ENCODE data around the gene BMX. TPM values are rescaled to one million over a fixed set of nuclear protein-coding genes. Genes with fewer than 3 reads are reported as not detected.

BMX gene
- polyA plus RNA-seq, 3 donors from 2014 or later = not detected

DNA sequence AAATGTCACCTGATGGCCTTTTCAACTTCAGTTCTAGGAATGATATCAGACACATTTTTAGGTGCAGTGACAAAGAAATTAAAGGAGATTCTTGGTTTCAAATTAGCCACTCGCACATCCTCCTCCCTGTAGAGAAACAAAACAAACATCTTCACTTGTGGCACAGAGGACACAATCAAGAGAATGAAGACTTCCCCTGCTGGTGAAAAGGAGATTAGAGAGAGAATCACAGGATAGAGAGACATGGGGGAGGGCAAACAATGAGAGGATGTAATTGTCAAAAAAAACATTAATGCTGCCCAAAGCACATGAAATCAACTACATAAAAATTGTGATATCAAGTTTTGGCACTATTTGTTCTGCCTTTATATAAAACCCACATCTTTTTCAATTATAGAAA, 65.6 kb downstream of the BMX start:
- Mint-ChIP-seq H3K27me3 (ENCODE audit: low read depth in 3 of 3) (peaks cover 0 to 3% (median 2%) of the 10 kb centered on the region in 3 donors), H3K4me3 (no peak overlapping the region), H3K4me1 (no peaks in the 10 kb centered on the region), H3K27ac (no peak overlapping the region), H3K36me3 (no peaks in the 10 kb centered on the region), H3K9me3 (peaks cover 0 to 4% (median 0%) of the 10 kb centered on the region in 6 donors)
- DNase-seq = no peak

DNA sequence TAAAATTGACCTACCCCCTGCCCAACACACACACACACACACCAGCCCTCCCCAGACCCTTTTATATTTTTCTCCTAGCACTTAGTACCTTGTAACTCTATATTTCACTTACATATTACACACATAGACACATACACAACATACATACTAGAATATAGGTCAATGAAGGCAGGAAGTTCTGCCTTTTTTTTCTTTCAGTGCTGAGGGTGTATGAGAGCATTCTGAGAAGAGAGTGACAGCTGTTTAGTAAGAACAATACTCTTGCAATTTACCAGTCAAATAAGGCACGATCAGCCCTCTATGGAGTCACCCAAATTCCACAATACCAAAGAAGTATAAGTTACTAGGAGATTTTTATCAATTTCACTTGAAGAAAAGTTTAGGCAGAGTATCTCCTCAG, 66.7 kb downstream of the BMX start:
- H3K27me3 Mint-ChIP-seq (ENCODE audit: low read depth in 3 of 3) = peaks cover 0 to 3% (median 2%) of the 10 kb centered on the region in 3 donors
- peak overlapping the region in 1 of 5 donors; percentile 51 for H3K4me3 Mint-ChIP-seq
- no peak for DNase-seq
- no peaks in the 10 kb centered on the region for H3K36me3 Mint-ChIP-seq
- peak overlapping the region in 2 of 6 donors; percentile 13 to 53 for H3K27ac Mint-ChIP-seq
- peaks cover 0 to 1% (median 0%) of the 10 kb centered on the region in 6 donors for H3K9me3 Mint-ChIP-seq
- H3K4me1 Mint-ChIP-seq = no peaks in the 10 kb centered on the region

DNA sequence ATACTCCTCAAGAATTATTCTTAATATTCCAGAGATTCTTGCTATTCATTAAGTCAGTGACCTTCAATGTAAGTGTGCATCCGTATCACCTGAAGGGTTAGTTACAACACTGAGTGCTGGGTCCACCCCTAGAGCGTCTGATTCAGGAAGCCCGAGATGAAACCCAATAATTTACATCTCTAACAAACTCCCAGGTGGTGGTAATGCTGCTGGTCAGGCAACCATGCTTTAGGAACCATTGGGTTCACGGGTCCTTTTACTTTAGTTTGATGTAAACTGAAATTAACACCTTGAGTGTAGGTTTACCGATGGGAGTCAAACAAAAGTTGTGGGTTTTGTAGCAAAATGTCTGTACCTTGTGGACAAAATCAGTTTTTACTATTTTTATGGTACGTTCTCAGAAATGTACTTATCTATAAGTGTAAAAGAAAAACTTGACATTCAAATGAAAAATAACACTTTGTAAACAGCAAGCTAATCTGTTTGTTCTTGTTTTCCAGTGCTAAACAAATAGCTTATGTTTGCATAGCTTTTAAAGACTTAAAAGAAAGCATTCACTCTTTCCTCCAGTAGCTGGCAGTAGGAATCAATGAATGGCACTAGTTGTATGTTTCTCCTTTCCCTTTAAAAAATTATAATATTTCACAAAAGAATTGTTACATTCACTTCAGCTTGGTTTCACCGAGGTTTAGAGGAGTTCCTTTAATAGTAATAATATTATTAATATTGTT, 67.4 kb downstream of the BMX start:
- H3K9me3 Mint-ChIP-seq = peaks cover 0 to 1% (median 0%) of the 10 kb centered on the region in 6 donors
- no peak overlapping the region for H3K4me3 Mint-ChIP-seq
- no peak overlapping the region for H3K27ac Mint-ChIP-seq
- no peaks in the 10 kb centered on the region for H3K4me1 Mint-ChIP-seq
- no peaks in the 10 kb centered on the region for H3K36me3 Mint-ChIP-seq
- DNase-seq = no peak
- H3K27me3 Mint-ChIP-seq (ENCODE audit: low read depth in 3 of 3) = peaks cover 1 to 5% (median 2%) of the 10 kb centered on the region in 3 donors

DNA sequence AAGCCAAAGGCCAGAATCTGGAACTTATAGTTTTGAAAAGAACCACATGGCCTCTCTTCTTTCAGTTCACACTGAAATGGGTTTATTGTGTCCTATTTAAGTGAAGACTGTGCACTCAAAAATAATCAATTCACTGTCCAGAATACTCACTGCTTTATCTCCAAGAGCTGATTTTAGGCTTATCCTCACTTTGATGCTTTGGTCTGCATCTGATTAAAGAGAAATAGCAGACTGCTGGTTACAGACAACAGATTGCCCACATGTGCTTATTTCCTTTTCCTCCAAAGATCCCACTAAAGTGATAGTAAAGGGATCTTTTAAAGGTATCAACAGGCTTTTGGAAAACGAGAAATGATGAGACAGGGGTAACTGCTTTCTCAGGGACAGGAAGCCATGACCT, 69.5 kb downstream of the BMX start:
- no peaks in the 10 kb centered on the region for H3K36me3 Mint-ChIP-seq
- no peak for DNase-seq
- H3K4me3 Mint-ChIP-seq = no peak overlapping the region
- H3K27me3 Mint-ChIP-seq (ENCODE audit: low read depth in 3 of 3) = peaks cover 1 to 8% (median 2%) of the 10 kb centered on the region in 3 donors
- H3K27ac Mint-ChIP-seq = no peak overlapping the region
- H3K4me1 Mint-ChIP-seq = no peaks in the 10 kb centered on the region
- peaks cover 0 to 1% (median 0%) of the 10 kb centered on the region in 6 donors for H3K9me3 Mint-ChIP-seq

DNA sequence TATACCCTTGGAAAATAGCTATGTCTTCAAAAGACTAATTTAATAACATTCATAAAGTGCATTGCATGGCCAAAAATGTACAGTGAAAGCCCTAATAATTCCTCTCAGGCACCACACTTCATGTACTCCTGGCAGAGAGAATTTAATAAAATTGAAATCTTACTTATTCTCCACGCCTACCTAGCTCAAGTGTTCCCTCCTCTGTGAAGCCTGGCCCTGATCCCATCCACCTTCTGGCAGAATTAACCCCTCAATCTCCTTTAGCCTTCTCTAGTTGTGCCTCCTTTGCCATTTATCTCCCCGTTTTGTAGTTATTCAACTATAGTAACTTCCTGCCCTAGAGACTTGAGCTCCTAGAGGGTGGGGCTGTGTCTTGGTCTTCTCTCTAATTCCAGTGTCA, 73.4 kb downstream of the BMX start:
- peaks cover 0 to 7% (median 4%) of the 10 kb centered on the region in 3 donors for H3K27me3 Mint-ChIP-seq (ENCODE audit: low read depth in 3 of 3)
- DNase-seq = no peak
- no peaks in the 10 kb centered on the region for H3K36me3 Mint-ChIP-seq
- no peaks in the 10 kb centered on the region for H3K9me3 Mint-ChIP-seq
- no peak overlapping the region for H3K27ac Mint-ChIP-seq
- H3K4me1 Mint-ChIP-seq = no peaks in the 10 kb centered on the region
- H3K4me3 Mint-ChIP-seq = no peak overlapping the region

DNA sequence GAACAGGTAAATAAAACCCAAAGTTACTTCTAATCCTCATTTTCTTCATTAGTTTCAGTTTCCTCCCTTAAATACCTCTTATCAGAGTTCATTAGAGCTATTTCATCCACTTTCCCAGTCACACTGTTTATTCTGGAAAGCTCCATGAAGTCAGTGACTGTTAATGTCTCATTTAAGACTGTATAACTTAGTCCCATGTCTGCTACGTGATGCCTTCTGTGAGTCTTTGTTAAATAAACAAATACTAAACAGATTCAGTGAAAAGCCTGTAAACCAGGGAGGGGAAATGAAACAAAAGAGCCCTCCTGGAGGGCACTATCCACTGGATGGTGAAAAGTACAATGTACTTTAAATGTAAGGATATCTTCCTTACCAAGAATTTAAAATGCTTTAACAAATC, 75.4 kb downstream of the BMX start:
- no peak overlapping the region for H3K27ac Mint-ChIP-seq
- peaks cover 0 to 2% (median 0%) of the 10 kb centered on the region in 6 donors for H3K9me3 Mint-ChIP-seq

DNA sequence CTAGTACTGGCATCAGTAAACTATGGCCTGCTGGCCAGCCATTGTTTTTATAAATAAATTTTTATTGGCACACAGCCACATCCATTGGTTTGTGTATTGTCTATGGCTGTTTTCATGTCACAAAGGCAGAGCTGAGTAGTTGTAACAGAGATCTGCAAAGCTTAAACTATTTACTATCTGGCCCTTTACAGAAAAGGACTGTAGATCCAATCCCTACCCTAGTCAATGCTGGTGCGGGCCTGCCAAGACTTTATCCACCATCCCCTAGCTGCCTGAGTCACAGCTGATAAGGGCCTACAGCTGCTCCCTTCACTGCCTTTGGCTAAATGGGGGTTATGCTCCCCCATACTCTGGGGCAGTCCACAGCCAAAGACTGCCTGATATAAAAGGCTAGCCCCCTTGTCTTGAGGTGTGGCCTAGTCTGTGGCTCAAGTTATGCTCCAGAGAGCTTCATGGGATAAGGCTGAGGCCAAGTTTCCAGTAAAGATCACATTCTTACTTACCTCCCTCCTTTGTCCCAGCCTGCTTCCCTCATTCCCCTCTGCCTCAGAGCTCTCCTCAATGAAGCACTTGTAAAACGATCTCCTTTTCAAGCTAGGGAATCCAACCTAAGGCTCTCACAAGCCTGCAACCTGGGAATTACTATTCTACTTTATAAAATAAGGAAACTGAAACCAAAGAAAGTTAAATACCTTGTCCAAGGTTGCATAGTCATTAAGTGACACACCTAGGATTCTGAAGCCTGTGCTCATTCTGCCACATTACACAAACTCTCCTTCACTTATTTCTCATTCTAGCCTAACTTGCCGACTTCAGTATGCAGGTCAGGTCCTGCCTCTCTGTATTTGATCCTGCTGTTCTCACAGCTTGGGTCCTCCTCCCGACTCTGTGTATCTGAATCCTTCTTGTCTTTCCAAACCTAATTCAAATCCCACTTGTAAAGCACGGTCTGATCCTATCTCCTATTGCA, 79.5 kb downstream of the BMX start:
- no peak for DNase-seq
- Mint-ChIP-seq H3K9me3 (peaks cover 0 to 2% (median 0%) of the 10 kb centered on the region in 6 donors), H3K4me1 (no peaks in the 10 kb centered on the region), H3K36me3 (no peaks in the 10 kb centered on the region), H3K27me3 (ENCODE audit: low read depth in 3 of 3) (peaks cover 4 to 8% (median 6%) of the 10 kb centered on the region in 3 donors), H3K27ac (no peak overlapping the region), H3K4me3 (no peak overlapping the region)

More for the DNA sequence above, 75.4 kb downstream of the BMX start:
- Mint-ChIP-seq H3K4me3 (no peak overlapping the region), H3K36me3 (no peaks in the 10 kb centered on the region), H3K27me3 (ENCODE audit: low read depth in 3 of 3) (peaks cover 4 to 7% (median 4%) of the 10 kb centered on the region in 3 donors), H3K4me1 (no peaks in the 10 kb centered on the region)
- no peak for DNase-seq

DNA sequence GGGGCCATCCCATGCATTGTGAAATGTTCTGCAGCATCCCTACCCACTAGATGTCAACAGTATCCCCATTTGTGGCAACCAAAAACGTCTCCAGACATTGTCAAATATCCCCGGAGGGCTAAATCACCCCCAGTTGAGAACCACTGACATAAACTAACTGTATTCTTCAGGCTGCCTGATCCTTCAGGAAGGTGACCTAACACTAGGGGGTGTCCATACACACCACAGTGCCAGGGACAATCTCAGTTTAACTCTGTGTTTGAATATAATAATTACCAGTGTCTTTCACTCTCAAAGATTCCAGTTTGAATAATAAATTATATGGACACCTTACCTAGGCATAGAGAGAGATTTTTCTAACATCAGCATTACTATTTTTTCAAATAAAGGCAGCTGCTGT, 93.8 kb downstream of the BMX start:
- Mint-ChIP-seq H3K9me3 (peaks cover 0 to 2% (median 0%) of the 10 kb centered on the region in 6 donors), H3K27ac (no peak overlapping the region), H3K27me3 (ENCODE audit: low read depth in 3 of 3) (peaks cover 2 to 26% (median 6%) of the 10 kb centered on the region in 3 donors), H3K4me3 (no peak overlapping the region), H3K36me3 (no peaks in the 10 kb centered on the region), H3K4me1 (no peaks in the 10 kb centered on the region)
- DNase-seq = no peak

DNA sequence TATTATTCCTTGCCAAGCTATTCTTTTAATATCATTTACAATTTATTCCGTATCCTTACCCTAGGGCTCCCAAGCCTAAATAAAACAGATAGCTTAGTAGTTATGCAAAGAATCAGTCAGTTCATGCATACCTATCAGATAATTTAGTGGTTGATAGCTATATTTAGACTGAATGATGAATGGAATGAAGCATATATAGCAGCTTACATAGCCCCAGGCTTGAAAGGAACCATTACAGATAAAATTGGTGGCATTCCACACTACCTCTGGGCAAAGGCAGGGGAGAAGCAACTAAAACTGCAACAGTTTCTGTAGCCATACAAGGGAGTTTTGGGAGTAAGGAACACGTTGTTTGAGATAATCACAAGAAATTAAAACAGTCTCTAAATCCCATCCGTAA, 97.4 kb downstream of the BMX start:
- H3K4me1 Mint-ChIP-seq = no peaks in the 10 kb centered on the region

DNA sequence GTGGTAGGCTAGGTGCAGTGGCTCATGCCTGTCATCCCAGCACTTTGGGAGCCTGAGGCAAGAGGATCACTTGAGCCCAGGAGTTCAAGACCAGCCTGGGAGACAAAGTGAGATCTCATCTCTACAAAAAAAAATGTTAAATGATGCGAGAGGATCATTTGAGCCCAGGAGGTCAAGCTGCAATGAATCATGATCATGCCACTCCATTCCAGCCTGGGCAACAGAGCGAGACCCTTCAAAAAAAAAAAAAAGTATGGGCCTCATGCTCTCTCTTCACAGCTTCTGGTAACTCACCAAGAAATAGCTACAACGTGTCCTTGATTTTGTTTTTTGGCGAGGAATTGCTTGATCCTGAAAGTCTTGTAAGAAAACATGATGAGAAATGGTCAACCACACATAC, 98.9 kb downstream of the BMX start:
- Mint-ChIP-seq H3K4me3 (no peak overlapping the region), H3K27me3 (ENCODE audit: low read depth in 3 of 3) (peaks cover 0 to 19% (median 2%) of the 10 kb centered on the region in 3 donors), H3K27ac (no peak overlapping the region), H3K9me3 (peaks cover 0 to 2% (median 0%) of the 10 kb centered on the region in 6 donors), H3K36me3 (no peaks in the 10 kb centered on the region), H3K4me1 (no peaks in the 10 kb centered on the region)
- no peak for DNase-seq

More for the DNA sequence above, 97.4 kb downstream of the BMX start:
- H3K4me3 Mint-ChIP-seq = no peak overlapping the region
- DNase-seq = no peak
- no peaks in the 10 kb centered on the region for H3K36me3 Mint-ChIP-seq
- H3K27me3 Mint-ChIP-seq (ENCODE audit: low read depth in 3 of 3) = peaks cover 0 to 19% (median 0%) of the 10 kb centered on the region in 3 donors
- H3K9me3 Mint-ChIP-seq = peaks cover 0 to 5% (median 0%) of the 10 kb centered on the region in 6 donors
- no peak overlapping the region for H3K27ac Mint-ChIP-seq

DNA sequence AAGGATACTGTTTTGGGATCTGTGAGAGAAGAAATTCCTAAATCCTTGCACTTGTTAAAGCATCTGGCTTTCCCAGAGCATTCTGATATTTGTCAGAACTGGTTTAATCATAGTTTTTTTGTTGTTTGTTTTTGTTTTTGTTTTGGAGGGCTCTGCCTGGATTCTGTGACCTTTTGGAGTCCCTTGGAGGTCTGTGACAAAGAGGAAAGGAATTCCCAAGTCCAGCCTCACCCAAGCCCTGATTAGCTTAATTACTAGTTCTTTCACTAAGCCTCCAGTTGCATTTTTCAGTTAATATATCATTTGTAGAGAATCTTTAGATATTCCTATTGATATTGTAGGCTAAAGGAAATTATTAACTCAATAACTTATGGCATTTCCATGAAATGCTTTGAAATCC, 99.4 kb downstream of the BMX start:
- Mint-ChIP-seq H3K4me1 (no peaks in the 10 kb centered on the region), H3K27me3 (ENCODE audit: low read depth in 3 of 3) (peaks cover 0 to 20% (median 2%) of the 10 kb centered on the region in 3 donors), H3K27ac (no peak overlapping the region), H3K36me3 (no peaks in the 10 kb centered on the region), H3K9me3 (peaks cover 0 to 2% (median 0%) of the 10 kb centered on the region in 6 donors), H3K4me3 (no peak overlapping the region)
- no peak for DNase-seq

DNA sequence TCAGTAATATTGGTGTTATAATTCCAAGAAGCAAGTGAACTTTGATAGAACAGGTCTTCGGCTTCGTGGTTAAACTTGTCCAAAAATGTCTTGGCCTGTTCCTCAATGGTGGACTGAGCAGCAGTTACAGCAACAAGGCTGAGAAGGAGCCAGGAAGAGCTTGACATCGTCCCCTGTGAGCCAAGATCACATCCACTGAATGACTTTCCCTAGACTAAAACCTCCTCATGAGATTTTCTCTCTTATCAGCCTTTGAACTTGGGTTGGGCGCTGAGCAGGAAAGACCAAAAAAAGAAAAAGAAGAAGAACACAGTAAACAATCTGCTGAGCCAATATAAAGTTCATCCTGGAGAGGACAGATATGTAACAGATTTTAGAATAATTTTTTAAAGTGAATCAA, 100.1 kb downstream of the BMX start, which contains the start of gene ACE2:
TSS of gene ACE2 (minus strand) at position 216 of the 400 bp plus-strand sequence. CDS start at position 167, 49 bp downstream.
- DNase-seq = no peak
- Mint-ChIP-seq H3K4me3 (no peak within 1 kb of the TSS), H3K27me3 (ENCODE audit: low read depth in 3 of 3) (peaks cover 0 to 15% (median 3%) of the 10 kb centered on the region in 3 donors), H3K9me3 (peaks cover 0 to 2% (median 0%) of the 10 kb centered on the region in 6 donors), H3K27ac (no peak within 1 kb of the TSS), H3K4me1 (no peaks in the 10 kb centered on the region), H3K36me3 (no peaks in the 10 kb centered on the region)

DNA sequence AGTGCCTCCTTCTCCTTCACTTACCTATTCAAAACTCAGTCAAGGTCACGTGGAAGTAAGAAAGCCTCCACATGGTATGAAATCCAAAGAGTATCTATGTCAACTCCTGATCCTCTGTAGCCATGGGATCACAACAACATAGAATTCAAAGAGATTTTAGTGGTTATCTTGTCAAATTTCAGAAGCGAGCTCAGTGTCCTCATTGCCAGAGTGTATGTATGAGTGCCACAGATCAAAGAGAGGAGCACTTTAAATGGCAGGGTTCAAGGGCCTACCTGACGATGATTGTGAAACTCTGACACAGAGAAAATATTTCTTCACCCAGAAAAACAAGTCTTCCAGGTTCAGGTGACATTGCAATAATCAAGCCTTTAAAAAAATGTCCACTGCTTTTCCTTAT, 101.3 kb downstream of the BMX start:
- H3K4me1 Mint-ChIP-seq = no peaks in the 10 kb centered on the region
- H3K27me3 Mint-ChIP-seq (ENCODE audit: low read depth in 3 of 3) = peaks cover 0 to 10% (median 3%) of the 10 kb centered on the region in 3 donors
- H3K36me3 Mint-ChIP-seq = no peaks in the 10 kb centered on the region
- H3K4me3 Mint-ChIP-seq = no peak overlapping the region
- H3K27ac Mint-ChIP-seq = no peak overlapping the region
- no peak for DNase-seq
- peaks cover 0 to 2% (median 0%) of the 10 kb centered on the region in 6 donors for H3K9me3 Mint-ChIP-seq

DNA sequence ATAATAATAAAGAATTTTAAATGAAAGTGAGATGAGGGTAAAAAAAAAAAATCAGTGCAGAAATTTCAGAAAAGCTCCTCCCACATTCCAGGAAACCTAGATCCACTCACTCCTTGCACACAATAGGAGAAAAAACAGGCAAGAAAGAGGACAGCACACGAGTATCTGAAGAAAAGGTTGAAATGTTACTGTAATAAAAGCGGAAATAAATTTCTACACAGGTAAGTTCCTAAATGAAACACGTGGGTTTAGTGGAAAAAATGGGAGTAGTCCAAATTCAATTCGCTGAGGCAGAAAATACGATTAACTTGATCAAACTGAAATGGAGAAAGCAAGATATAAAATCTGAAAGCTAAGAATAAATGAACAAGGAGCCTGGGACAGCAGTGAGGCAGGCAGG, 102.2 kb downstream of the BMX start:
- Mint-ChIP-seq H3K4me1 (no peaks in the 10 kb centered on the region), H3K27ac (no peak overlapping the region), H3K9me3 (peaks cover 0 to 2% (median 0%) of the 10 kb centered on the region in 6 donors), H3K4me3 (no peak overlapping the region), H3K36me3 (no peaks in the 10 kb centered on the region), H3K27me3 (ENCODE audit: low read depth in 3 of 3) (peaks cover 0 to 12% (median 5%) of the 10 kb centered on the region in 3 donors)
- DNase-seq = no peak
